Upper lobe of left lung (tissue), 4 donors: Measurements from ENCODE around the gene TMA7B.

Experiments used
- CTCF ChIP-seq, 6 experiments: fragments of 450-650 bp in 4 of 6; fragments of 200-600 bp in 2 of 6; sonication (generic) in 2 of 6; IDR thresholded peaks; one replicate each; pipeline ENCODE4 v1.5.1; 2016 to 2019; ENCODE audit warnings: antibody characterized with exemption in 6 of 6
- POLR2A ChIP-seq, 4 donors: fragments of 450-650 bp; IDR thresholded peaks; one replicate each; pipeline ENCODE4 v1.5.1; 2016 to 2017; ENCODE audit warnings: antibody characterized with exemption in 4 of 4, mild to moderate bottlenecking in 2 of 4
- POLR2AphosphoS5 ChIP-seq, 2 donors: sonication (generic); formaldehyde crosslinking; IDR thresholded peaks; one replicate each; pipeline ENCODE4 v1.5.1; 2017; ENCODE audit warnings: antibody characterized with exemption in 2 of 2

- no peak for TF ChIP-seq POLR2A (IDR thresholded peaks at IDR 0.05)
- TF ChIP-seq CTCF (IDR thresholded peaks at IDR 0.05): no peak
- TF ChIP-seq POLR2AphosphoS5 (IDR thresholded peaks at IDR 0.05): no peak
Observed at GRCh38 chr22:39913321-39913720, 46.9 kb upstream of the TMA7B start.
